Measurements from ENCODE around the gene HS3ST3A1.

GRCh38 chr17:13544292-13544691 lies 57.4 kb downstream of the HS3ST3A1 start:
- TF ChIP-seq POLR2A (IDR thresholded peaks at IDR 0.05; ENCODE audit: low read length) (no peak), GATA1 (IDR thresholded peaks at IDR 0.05; ENCODE audit: low read depth, low read length) (no peak)
